Testis (tissue), 2 donors: ENCODE measurements around the gene SMIM38.

Experiments
- POLR2A ChIP-seq: fragments of 450-650 bp; IDR thresholded peaks from one replicate; pipeline ENCODE4 v1.6.1; 2017; ENCODE audit warnings: antibody characterized with exemption, mild to moderate bottlenecking, moderate library complexity
- TF ChIP-seq, protein P1 (sequence below), 3 experiments: fragments of 450-650 bp in 2 of 3; fragments of 200-600 bp in 1 of 3; sonication (generic) in 1 of 3; IDR thresholded peaks; one replicate each; pipeline ENCODE4 v1.5.1; 2016 to 2019; ENCODE audit warnings: antibody characterized with exemption in 3 of 3, mild to moderate bottlenecking in 2 of 3, moderate library complexity in 1 of 3

DNA sequence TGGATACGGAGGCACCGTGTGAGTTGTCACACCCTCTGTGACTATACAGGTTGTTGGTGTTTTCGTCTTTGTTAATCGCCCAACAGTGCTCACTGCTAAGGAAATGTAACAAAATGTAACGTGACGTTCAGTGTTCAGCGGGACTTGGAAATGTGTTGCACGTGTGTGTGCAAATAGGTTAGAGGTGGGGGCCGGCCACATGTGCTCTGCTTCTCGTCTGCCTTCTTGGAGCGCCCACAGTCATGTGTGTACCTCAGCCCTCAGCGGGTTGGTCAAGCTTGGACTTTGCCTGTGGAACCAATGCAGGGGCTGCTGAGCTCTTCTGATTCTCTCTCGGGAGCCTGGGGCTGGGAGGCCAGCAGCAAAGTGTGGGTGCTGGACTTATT lies 7.4 kb upstream of the SMIM38 start:
- TF ChIP-seq, protein P1, sequence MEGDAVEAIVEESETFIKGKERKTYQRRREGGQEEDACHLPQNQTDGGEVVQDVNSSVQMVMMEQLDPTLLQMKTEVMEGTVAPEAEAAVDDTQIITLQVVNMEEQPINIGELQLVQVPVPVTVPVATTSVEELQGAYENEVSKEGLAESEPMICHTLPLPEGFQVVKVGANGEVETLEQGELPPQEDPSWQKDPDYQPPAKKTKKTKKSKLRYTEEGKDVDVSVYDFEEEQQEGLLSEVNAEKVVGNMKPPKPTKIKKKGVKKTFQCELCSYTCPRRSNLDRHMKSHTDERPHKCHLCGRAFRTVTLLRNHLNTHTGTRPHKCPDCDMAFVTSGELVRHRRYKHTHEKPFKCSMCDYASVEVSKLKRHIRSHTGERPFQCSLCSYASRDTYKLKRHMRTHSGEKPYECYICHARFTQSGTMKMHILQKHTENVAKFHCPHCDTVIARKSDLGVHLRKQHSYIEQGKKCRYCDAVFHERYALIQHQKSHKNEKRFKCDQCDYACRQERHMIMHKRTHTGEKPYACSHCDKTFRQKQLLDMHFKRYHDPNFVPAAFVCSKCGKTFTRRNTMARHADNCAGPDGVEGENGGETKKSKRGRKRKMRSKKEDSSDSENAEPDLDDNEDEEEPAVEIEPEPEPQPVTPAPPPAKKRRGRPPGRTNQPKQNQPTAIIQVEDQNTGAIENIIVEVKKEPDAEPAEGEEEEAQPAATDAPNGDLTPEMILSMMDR (IDR thresholded peaks at IDR 0.05): no peak
- no peak for TF ChIP-seq POLR2A
